Cerebellar nuclear complex (tissue), 1 donor: Measurements from ENCODE around the gene PLA2G4E.

Experiments used
- DNase-seq, 2 experiments: peaks; one replicate each; lab custom pipeline; 2025; lab: John Stamatoyannopoulos, UW

PLA2G4E gene

GRCh38 chr15:41934843-41935242 lies 86.0 kb downstream of the PLA2G4E start:
- DNase-seq, result no peak

- no peak for DNase-seq
Measured at GRCh38 chr15:41933771-41934170, 87.1 kb downstream of the PLA2G4E start.

- DNase-seq, result no peak
Measured at GRCh38 chr15:41933326-41933725, 87.5 kb downstream of the PLA2G4E start.

DNA sequence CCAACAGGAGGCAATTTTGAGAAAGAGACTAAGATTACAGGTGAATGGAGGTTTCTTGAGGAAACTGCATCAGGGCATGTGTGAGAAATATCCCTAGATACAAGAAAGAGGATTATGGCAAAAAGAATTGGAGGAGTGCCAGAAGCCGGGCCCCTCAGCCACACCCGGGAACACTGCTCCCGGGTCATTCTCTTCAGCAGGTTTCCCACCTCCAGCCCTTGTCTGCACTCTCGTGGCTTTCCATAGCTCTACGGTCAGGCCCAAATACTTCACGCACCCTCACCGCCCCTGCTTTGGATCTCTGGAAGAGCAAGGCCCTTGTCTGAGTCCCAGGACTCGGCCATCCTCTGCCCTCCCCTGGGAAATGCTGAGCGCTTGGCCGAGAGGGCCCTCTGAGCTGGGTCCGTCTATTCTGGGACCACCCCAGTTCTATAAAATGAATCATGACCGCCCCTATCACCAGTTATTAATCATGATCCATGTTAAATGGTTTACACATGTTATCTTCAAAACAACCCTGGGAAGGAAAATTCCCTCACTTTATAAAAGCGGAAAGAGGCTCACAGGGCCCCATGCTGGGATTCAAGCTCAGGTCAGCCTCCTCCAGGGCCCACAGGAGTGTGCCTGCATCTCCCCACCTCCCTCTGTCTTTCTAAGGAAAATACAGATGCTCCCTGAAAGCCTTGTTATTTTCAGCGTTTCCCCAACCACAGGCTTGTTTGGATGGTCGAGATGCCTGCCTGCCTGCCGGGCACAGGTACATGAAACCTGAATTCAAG lies 88.1 kb downstream of the PLA2G4E start:
- DNase-seq, result no peak

DNA sequence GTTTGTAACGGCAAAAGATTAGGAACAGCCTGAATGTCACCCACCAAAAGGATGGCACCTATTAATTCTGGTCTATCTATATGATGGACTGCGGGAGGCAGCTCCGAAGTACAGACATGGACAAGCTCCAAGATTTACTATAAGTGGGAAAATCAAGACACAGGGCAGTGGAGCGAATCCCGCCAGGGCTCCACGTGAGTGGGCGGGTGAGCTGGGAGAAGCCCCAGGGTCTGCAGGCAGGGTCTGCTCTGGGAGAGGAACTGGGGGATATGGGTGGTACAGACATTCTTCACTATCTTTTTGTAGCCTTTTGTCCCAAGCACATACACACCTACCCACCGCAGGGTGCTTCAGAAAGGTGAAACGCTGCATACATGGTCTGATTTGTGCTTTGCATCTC lies 88.7 kb downstream of the PLA2G4E start:
- no peak for DNase-seq
